GM12878 (cell line): Measurements from ENCODE around the gene CELF3. TPM values are rescaled to one million over a fixed set of nuclear protein-coding genes. Genes with fewer than 3 reads are reported as not detected.
"Not testable (repeated sequence)": the region's sequence is repeated elsewhere in the genome, so short reads cannot be mapped to it uniquely, and the experiment has no call there.

Experiments used
- ATAC-seq: fragments of 200-7000 bp; cut with Tn5 transposase; 3 replicates; pipeline ENCODE4 v1.9.1; 2020; ENCODE audit warnings: mild to moderate bottlenecking, moderate library complexity
- BruUV-seq: library from RNA; stranded (reverse); fragments of 400-500 nt; replicated peaks from 2 replicates; lab custom pipeline; 2021; lab: Mats Ljungman, UMichigan
- CTCF ChIA-PET: fragments of 300-600 bp; sonication (Branson Sonifier 250); formaldehyde crosslinking; extraction: SDS; loops from one replicate; lab custom pipeline; 2021; ENCODE audit warnings: inconsistent platforms; lab: Yijun Ruan, JAX
- POLR2A ChIA-PET: fragments of 350-600 bp; formaldehyde crosslinking; extraction: SDS; loops from one replicate; lab custom pipeline; 2021; ENCODE audit warnings: inconsistent platforms; lab: Charles Lee
- RAD21 ChIA-PET: fragments of 300-600 bp; sonication (Branson Sonifier 250); formaldehyde crosslinking; loops from one replicate; lab custom pipeline; 2023; ENCODE audit warnings: antibody characterized with exemption; ENCODE audit not compliant: unreplicated experiment; lab: Charles Lee
- SMC1A ChIA-PET: fragments of 300-600 bp; sonication (Branson Sonifier 250); formaldehyde crosslinking; loops from one replicate; lab custom pipeline; 2023; ENCODE audit not compliant: unreplicated experiment, uncharacterized antibody; lab: Charles Lee
- DNase-seq: peaks from one replicate; pipeline ENCODE4 v3.0.0-alpha.2; 2011; ENCODE audit warnings: low read depth, low spot score
- FAIRE-seq: peaks from 3 replicates; lab custom pipeline; 2011; peaks lifted over from hg19 to GRCh38; lab: Jason Lieb, UNC
- H2AFZ ChIP-seq: 2 replicates; pipeline ENCODE4 v1.6.0; 2011; ENCODE audit warnings: low read depth, low read length, control low read depth; ENCODE audit not compliant: control insufficient read depth
- H3K27ac ChIP-seq: 2 replicates; pipeline ENCODE4 v1.5.1; 2011; ENCODE audit warnings: control low read depth; ENCODE audit not compliant: control insufficient read depth, insufficient read depth
- H3K27me3 ChIP-seq, 2 experiments: replicated peaks in 1 of 2; 2 replicates each; pipeline versions ENCODE4 v1.6.0 to v1.6.1; 2011; ENCODE audit warnings: low read length in 1 of 2; ENCODE audit not compliant: control insufficient read depth in 2 of 2, insufficient read depth in 2 of 2
- H3K36me3 ChIP-seq, 2 experiments: 2 replicates each; pipeline ENCODE4 v1.5.1; 2011; ENCODE audit warnings: low read length in 1 of 2; ENCODE audit not compliant: control insufficient read depth in 2 of 2, insufficient read depth in 2 of 2
- H3K4me1 ChIP-seq: 2 replicates; pipeline ENCODE4 v1.6.1; 2011; ENCODE audit warnings: mild to moderate bottlenecking, low read length, moderate library complexity, mixed read lengths; ENCODE audit not compliant: control insufficient read depth, insufficient read depth
- H3K4me2 ChIP-seq: 2 replicates; pipeline ENCODE4 v1.6.0; 2011; ENCODE audit warnings: control low read depth; ENCODE audit not compliant: control insufficient read depth, insufficient read depth
- H3K4me3 ChIP-seq: fragments of 200-600 bp; sonication (generic); 2 replicates; pipeline ENCODE4 v1.5.1; 2016
- H3K79me2 ChIP-seq: 2 replicates; pipeline ENCODE4 v1.6.0; 2011; ENCODE audit warnings: low read length; ENCODE audit not compliant: control insufficient read depth, insufficient read depth
- H3K9ac ChIP-seq: 2 replicates; pipeline ENCODE4 v1.8.0; 2011; ENCODE audit warnings: low read length, control low read depth, mixed read lengths; ENCODE audit not compliant: control insufficient read depth, insufficient read depth
- H3K9me3 ChIP-seq: replicated peaks from 3 replicates; pipeline ENCODE4 v1.5.1; 2011; ENCODE audit warnings: mild to moderate bottlenecking, low read length; ENCODE audit not compliant: control insufficient read depth, insufficient read depth
- H4K20me1 ChIP-seq: 2 replicates; pipeline ENCODE4 v1.6.0; 2011; ENCODE audit not compliant: control insufficient read depth, insufficient read depth
- BRCA1 ChIP-seq: IDR thresholded peaks from 2 replicates; pipeline ENCODE4 v1.6.1; 2011; ENCODE audit warnings: low read depth, low read length, improper control_type of control experiment
- GATAD2B ChIP-seq: fragments of 450-650 bp; conservative IDR thresholded peaks from 2 replicates; pipeline ENCODE4 v1.6.1; 2017; ENCODE audit warnings: low read depth, mild to moderate bottlenecking, moderate library complexity
- NR2F1 ChIP-seq: fragments of 450-650 bp; conservative IDR thresholded peaks from 2 replicates; pipeline ENCODE4 v1.6.1; 2017; ENCODE audit warnings: mild to moderate bottlenecking
- RCOR1 ChIP-seq: conservative IDR thresholded peaks from 2 replicates; pipeline ENCODE4 v1.6.1; 2012; ENCODE audit warnings: low read depth, low read length, improper control_type of control experiment
- SIN3A ChIP-seq: IDR thresholded peaks from 2 replicates; pipeline ENCODE4 v1.6.1; 2012; ENCODE audit warnings: low read depth, low read length, improper control_type of control experiment
- SP1 ChIP-seq: IDR thresholded peaks from one replicate; pipeline ENCODE4 v1.6.1; 2011; ENCODE audit warnings: low read depth, low read length
- STAT1 ChIP-seq: fragments of 450-650 bp; conservative IDR thresholded peaks from 2 replicates; pipeline ENCODE4 v1.6.1; 2014; ENCODE audit warnings: antibody characterized with exemption, mild to moderate bottlenecking
- ZNF217 ChIP-seq: fragments of 450-650 bp; IDR thresholded peaks from 2 replicates; pipeline ENCODE4 v1.6.1; 2017; ENCODE audit warnings: antibody characterized with exemption, mild to moderate bottlenecking
- WGBS: methylation state at CpG from one replicate; pipeline ENCODE4 v1.1.6; 2016; ENCODE audit warnings: low lambda C conversion rate; ENCODE audit not compliant: insufficient replicate concordance, insufficient coverage; ENCODE audit errors: missing lambda C conversion rate; 5-methylcytosine and 5-hydroxymethylcytosine counted together
- in situ Hi-C: fragments of 300-500 bp; cut with MboI; formaldehyde crosslinking; loops from 9 replicates; pipeline ENCODE4 v1.14.3; 2018; ENCODE audit warnings: mixed read lengths
- intact Hi-C: fragments of 100-400 bp; cut with micrococcal nuclease; formaldehyde crosslinking; loops from one replicate; pipeline ENCODE4 v1.14.2; 2022; ENCODE audit not compliant: unreplicated experiment
- polyA plus RNA-seq, 11 experiments: library from polyadenylated mRNA; depleted of rRNA in 4 of 11; unstranded in 6 of 11; stranded (reverse) in 5 of 11; fragments of >200 nt; fragmentation: Nextera tagmentation in 4 of 11; fragmentation: Illumina TruSeq in 1 of 11; extraction: Ambion mirVana in 4 of 11; extraction: Trizol in 1 of 11; gene quantifications; 1 replicate in 1 of 11; 2 replicates in 10 of 11; pipeline versions ENCODE4 v1.2.1 to v1.2.3, GENCODE V29; 2011 to 2016; ENCODE audit warnings: inconsistent platforms in 2 of 11, missing spikeins in 2 of 11, low read depth in 1 of 11
- total RNA-seq, 4 experiments: library from RNA; depleted of rRNA in 3 of 4; stranded (reverse); fragments of >200 nt in 3 of 4; fragmentation: Illumina TruSeq in 1 of 4; extraction: Trizol in 1 of 4; gene quantifications; 2 replicates each; pipeline versions ENCODE4 v1.2.1 to v1.2.3, GENCODE V29; 2013 to 2021
- TF ChIP-seq, protein P1 (sequence below): fragments of 450-650 bp; IDR thresholded peaks from 2 replicates; pipeline ENCODE4 v1.6.1; 2017; ENCODE audit warnings: mild to moderate bottlenecking
- TF ChIP-seq, protein P2 (sequence below): fragments of 450-650 bp; IDR thresholded peaks from 2 replicates; pipeline ENCODE4 v1.6.1; 2016; ENCODE audit warnings: mild to moderate bottlenecking

Gene CELF3
- total and polyA plus RNA-seq, 10 of the 15 experiments (the other 5 are each of a cell fraction or from before 2014, with no cell fraction given): 0.09 TPM; not detected in 9

DNA sequence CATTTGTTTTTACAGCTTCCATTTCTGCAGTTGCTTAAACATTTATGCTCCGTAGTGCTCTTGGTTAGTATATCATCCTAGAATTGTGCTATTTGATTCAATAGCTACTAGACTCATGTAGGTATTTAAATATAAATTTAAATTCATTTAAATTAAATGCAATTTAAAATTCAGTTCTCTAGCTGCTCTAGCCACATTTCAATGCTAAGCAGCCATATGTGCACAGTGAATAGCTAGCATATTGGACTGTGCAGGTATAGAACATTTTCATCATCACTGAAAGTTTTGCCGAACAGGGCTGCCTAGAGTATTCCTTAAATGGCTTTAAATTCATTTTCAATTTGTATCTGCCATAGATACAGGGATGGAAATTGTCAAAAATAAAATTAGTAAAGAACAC lies 32.5 kb downstream of the CELF3 start:
- Histone ChIP-seq H3K9ac (no peak overlapping the region), H3K36me3 (no peaks in the 10 kb centered on the region; a peak in 1 of 4 replicates), H3K27me3 (no peaks in the 10 kb centered on the region), H3K4me1 (no peaks in the 10 kb centered on the region), H4K20me1 (no peaks in the 10 kb centered on the region), H3K79me2 (no peaks in the 10 kb centered on the region), H3K9me3 (no peaks in the 10 kb centered on the region), H3K4me2 (no peak overlapping the region), H3K4me3 (no peak overlapping the region), H3K27ac (no peak overlapping the region), H2AFZ (no peak overlapping the region)
- no peak for FAIRE-seq
- CTCF ChIA-PET: interaction anchor here (0.8 kb wide), 1 partner anchor 51 kb away, joined by 4 read pairs; no protein-coding TSS in a partner anchor
- DNase-seq: no peak
- POLR2A ChIA-PET: no interaction called here
- intact Hi-C loops (no loop called here), in situ Hi-C loops (no loop called here)
- ATAC-seq: no peak
- TF ChIP-seq STAT1 (no peak), SIN3A (no peak), ZNF217 (no peak), BRCA1 (no peak), GATAD2B (no peak), NR2F1 (no peak), SP1 (no peak), RCOR1 (no peak)
- TF ChIP-seq, protein P1, sequence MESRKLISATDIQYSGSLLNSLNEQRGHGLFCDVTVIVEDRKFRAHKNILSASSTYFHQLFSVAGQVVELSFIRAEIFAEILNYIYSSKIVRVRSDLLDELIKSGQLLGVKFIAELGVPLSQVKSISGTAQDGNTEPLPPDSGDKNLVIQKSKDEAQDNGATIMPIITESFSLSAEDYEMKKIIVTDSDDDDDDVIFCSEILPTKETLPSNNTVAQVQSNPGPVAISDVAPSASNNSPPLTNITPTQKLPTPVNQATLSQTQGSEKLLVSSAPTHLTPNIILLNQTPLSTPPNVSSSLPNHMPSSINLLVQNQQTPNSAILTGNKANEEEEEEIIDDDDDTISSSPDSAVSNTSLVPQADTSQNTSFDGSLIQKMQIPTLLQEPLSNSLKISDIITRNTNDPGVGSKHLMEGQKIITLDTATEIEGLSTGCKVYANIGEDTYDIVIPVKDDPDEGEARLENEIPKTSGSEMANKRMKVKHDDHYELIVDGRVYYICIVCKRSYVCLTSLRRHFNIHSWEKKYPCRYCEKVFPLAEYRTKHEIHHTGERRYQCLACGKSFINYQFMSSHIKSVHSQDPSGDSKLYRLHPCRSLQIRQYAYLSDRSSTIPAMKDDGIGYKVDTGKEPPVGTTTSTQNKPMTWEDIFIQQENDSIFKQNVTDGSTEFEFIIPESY: no peak
- TF ChIP-seq, protein P2, sequence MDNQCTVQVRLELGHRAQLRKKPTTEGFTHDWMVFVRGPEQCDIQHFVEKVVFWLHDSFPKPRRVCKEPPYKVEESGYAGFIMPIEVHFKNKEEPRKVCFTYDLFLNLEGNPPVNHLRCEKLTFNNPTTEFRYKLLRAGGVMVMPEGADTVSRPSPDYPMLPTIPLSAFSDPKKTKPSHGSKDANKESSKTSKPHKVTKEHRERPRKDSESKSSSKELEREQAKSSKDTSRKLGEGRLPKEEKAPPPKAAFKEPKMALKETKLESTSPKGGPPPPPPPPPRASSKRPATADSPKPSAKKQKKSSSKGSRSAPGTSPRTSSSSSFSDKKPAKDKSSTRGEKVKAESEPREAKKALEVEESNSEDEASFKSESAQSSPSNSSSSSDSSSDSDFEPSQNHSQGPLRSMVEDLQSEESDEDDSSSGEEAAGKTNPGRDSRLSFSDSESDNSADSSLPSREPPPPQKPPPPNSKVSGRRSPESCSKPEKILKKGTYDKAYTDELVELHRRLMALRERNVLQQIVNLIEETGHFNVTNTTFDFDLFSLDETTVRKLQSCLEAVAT: no peak
- BruUV-seq: no TSS peak
- SMC1A ChIA-PET: interaction anchor here (0.6 kb wide), 1 partner anchor 87 kb away, joined by 4 read pairs; no protein-coding TSS in a partner anchor
- RAD21 ChIA-PET: no interaction called here
- 98% methylated on average over 2 of the region's 2 CpGs for WGBS

DNA sequence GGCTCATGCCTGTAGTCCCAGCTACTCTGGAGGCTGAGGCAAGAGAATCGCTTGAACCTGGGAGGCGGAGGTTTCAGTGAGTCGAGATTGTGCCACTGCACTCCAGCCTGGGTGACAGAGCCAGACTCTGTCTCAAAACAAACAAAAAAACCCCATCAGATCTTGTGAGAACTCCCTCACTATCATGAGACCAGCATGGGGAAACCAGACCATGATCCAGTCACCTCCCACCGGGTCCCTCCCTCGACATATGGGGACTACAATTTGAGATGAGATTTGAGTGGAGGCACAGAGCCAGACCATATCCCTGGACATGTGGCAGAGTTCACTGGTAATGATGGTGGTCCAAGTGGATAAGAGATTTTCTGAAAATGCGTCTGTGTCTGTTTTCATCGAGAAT lies 33.7 kb downstream of the CELF3 start:
- POLR2A ChIA-PET, in situ Hi-C loops, H3K27ac ChIP-seq, FAIRE-seq, H3K27me3 ChIP-seq, H4K20me1 ChIP-seq, ATAC-seq, H3K79me2 ChIP-seq, H3K9ac ChIP-seq, H3K4me2 ChIP-seq, H3K4me3 ChIP-seq, H2AFZ ChIP-seq, H3K36me3 ChIP-seq, intact Hi-C loops, DNase-seq, BruUV-seq, SMC1A ChIA-PET, RAD21 ChIA-PET, H3K9me3 ChIP-seq, H3K4me1 ChIP-seq: not testable (repeated sequence)
- CTCF ChIA-PET: interaction anchor here (1.3 kb wide), 1 partner anchor 89 kb away, joined by 5 read pairs; no protein-coding TSS in a partner anchor
- 95% methylated on average over 7 of the region's 7 CpGs for WGBS
